Endothelial cell of umbilical vein (primary cell): Measurements from ENCODE around the gene RGS7. TPM values are rescaled to one million over a fixed set of nuclear protein-coding genes. Genes with fewer than 3 reads are reported as not detected.

ENCODE experiments used
- BruUV-seq: library from RNA; stranded (reverse); fragments of 400-500 nt; replicated peaks from 2 replicates; lab custom pipeline; 2021; lab: Mats Ljungman, UMichigan
- CTCF ChIA-PET: fragments of 300-600, 350-600 bp; sonication (Branson Sonifier 250); formaldehyde crosslinking; loops from one replicate; lab custom pipeline; 2021; ENCODE audit warnings: antibody characterized with exemption, inconsistent platforms; lab: Charles Lee
- POLR2A ChIA-PET: fragments of 300-600, 350-600 bp; sonication (Branson Sonifier 250); formaldehyde crosslinking; loops from one replicate; lab custom pipeline; 2021; ENCODE audit warnings: antibody characterized with exemption, inconsistent platforms; lab: Charles Lee
- DNase-seq: peaks from one replicate; pipeline ENCODE4 v3.0.0-alpha.2; 2011; ENCODE audit warnings: low read depth, low spot score
- FAIRE-seq: peaks from 2 replicates; lab custom pipeline; 2011; peaks lifted over from hg19 to GRCh38; lab: Jason Lieb, UNC
- H2AFZ ChIP-seq: 2 replicates; pipeline ENCODE4 v1.6.0; 2012; ENCODE audit warnings: low read depth, low read length, control low read depth, inconsistent platforms
- H3K27ac ChIP-seq: 2 replicates; pipeline ENCODE4 v1.5.1; 2011; ENCODE audit warnings: low read depth, mild to moderate bottlenecking, control low read depth, low read length, moderate library complexity; ENCODE audit not compliant: insufficient read depth
- H3K27me3 ChIP-seq, 2 experiments: 2 replicates each; pipeline versions ENCODE4 v1.6.0 to v1.6.1; 2011; ENCODE audit warnings: low read length in 2 of 2, mixed read lengths in 1 of 2; ENCODE audit not compliant: control insufficient read depth in 2 of 2, insufficient read depth in 2 of 2
- H3K36me3 ChIP-seq, 2 experiments: 2 replicates in 1 of 2; 3 replicates in 1 of 2; pipeline ENCODE4 v1.5.1; 2011; ENCODE audit warnings: low read length in 2 of 2, mild to moderate bottlenecking in 1 of 2, moderate library complexity in 1 of 2; ENCODE audit not compliant: control insufficient read depth in 2 of 2, insufficient read depth in 2 of 2; ENCODE audit errors: extremely low read depth in 1 of 2
- H3K4me1 ChIP-seq: 3 replicates; pipeline ENCODE4 v1.5.1; 2011; ENCODE audit warnings: mild to moderate bottlenecking, low read length; ENCODE audit not compliant: control insufficient read depth, insufficient read depth; ENCODE audit errors: extremely low read depth
- H3K4me2 ChIP-seq: 2 replicates; pipeline ENCODE4 v1.6.1; 2011; ENCODE audit warnings: low read length, control low read depth, mixed read lengths; ENCODE audit not compliant: insufficient read depth
- H3K4me3 ChIP-seq, 3 experiments: fragments of 200-600 bp in 1 of 3; sonication (generic), shearing (Covaris generic) in 1 of 3; replicated peaks in 1 of 3; 2 replicates each; pipeline ENCODE4 v1.5.1; 2011 to 2016; ENCODE audit warnings: control low read depth in 3 of 3, low read length in 3 of 3, mild to moderate bottlenecking in 2 of 3, inconsistent platforms in 1 of 3, low read depth in 1 of 3, moderate library complexity in 1 of 3; ENCODE audit not compliant: insufficient read depth in 1 of 3
- H3K79me2 ChIP-seq: 2 replicates; pipeline ENCODE4 v1.6.0; 2012; ENCODE audit warnings: low read length, inconsistent platforms; ENCODE audit not compliant: control insufficient read depth, insufficient read depth
- H3K9ac ChIP-seq: replicated peaks from 2 replicates; pipeline ENCODE3; 2011; ENCODE audit warnings: low read length, control low read depth; ENCODE audit not compliant: insufficient read depth; ENCODE audit errors: extremely low read depth
- H3K9me1 ChIP-seq: replicated peaks from 3 replicates; pipeline ENCODE4 v1.6.0; 2011; ENCODE audit warnings: mild to moderate bottlenecking, low read length; ENCODE audit not compliant: control insufficient read depth, insufficient read depth; ENCODE audit errors: extremely low read depth
- H3K9me3 ChIP-seq: replicated peaks from 2 replicates; pipeline ENCODE4 v1.5.1; 2012; ENCODE audit warnings: low read length, inconsistent platforms; ENCODE audit not compliant: control insufficient read depth, insufficient read depth
- H4K20me1 ChIP-seq: replicated peaks from 2 replicates; pipeline ENCODE3; 2011; ENCODE audit warnings: mild to moderate bottlenecking, low read length; ENCODE audit not compliant: control insufficient read depth, insufficient read depth; ENCODE audit errors: extremely low read depth
- EZH2 ChIP-seq: IDR thresholded peaks from 2 replicates; pipeline ENCODE4 v1.6.1; 2012; ENCODE audit warnings: borderline replicate concordance, low read depth, mild to moderate bottlenecking, moderate library complexity, low read length, inconsistent platforms; ENCODE audit not compliant: severe bottlenecking
- FOS ChIP-seq: IDR thresholded peaks from 2 replicates; pipeline ENCODE4 v1.6.1; 2011; ENCODE audit warnings: mild to moderate bottlenecking, low read length, moderate library complexity, borderline replicate concordance; ENCODE audit not compliant: insufficient read depth
- GATA2 ChIP-seq: IDR thresholded peaks from 2 replicates; pipeline ENCODE4 v1.7.0; 2011; ENCODE audit warnings: low read depth, mild to moderate bottlenecking, moderate library complexity, mixed read lengths, low read length; ENCODE audit not compliant: insufficient read length, insufficient read depth
- JUN ChIP-seq: IDR thresholded peaks from 2 replicates; pipeline ENCODE4 v1.6.1; 2011; ENCODE audit warnings: borderline replicate concordance, low read depth; ENCODE audit not compliant: insufficient read length, insufficient read depth
- MYC ChIP-seq: IDR thresholded peaks from one replicate; pipeline ENCODE4 v1.6.1; 2011; ENCODE audit warnings: mild to moderate bottlenecking, low read depth, low read length
- POLR2A ChIP-seq: IDR thresholded peaks from 2 replicates; pipeline ENCODE4 v1.6.1; 2012; ENCODE audit warnings: low read depth, mild to moderate bottlenecking, control low read depth, low read length
- POLR2AphosphoS5 ChIP-seq: IDR thresholded peaks from 2 replicates; pipeline ENCODE4 v1.6.1; 2012; ENCODE audit warnings: low read depth, mild to moderate bottlenecking, control low read depth, low read length, moderate library complexity; ENCODE audit not compliant: insufficient read depth
- dilution Hi-C: fragments of 300-500 bp; cut with MboI; formaldehyde crosslinking; loops from one replicate; pipeline ENCODE4 v1.15.0; 2019; ENCODE audit warnings: low sequenced_read_pairs; ENCODE audit not compliant: extremely low pct_ligation_motif_present
- intact Hi-C: fragments of 100-400 bp; cut with micrococcal nuclease; formaldehyde crosslinking; loops from one replicate; pipeline ENCODE4 v1.10.0; 2022
- polyA plus RNA-seq, 4 experiments: library from polyadenylated mRNA; depleted of rRNA in 3 of 4; stranded (reverse) in 3 of 4; unstranded in 1 of 4; fragments of >200 nt; gene quantifications; 2 replicates each; pipeline versions ENCODE4 v1.2.1 to v1.2.3, GENCODE V29; 2011 to 2012; ENCODE audit warnings: missing spikeins in 1 of 4
- total RNA-seq: library from RNA; stranded (reverse); gene quantifications from 2 replicates; pipeline ENCODE4 v1.2.3, GENCODE V29; 2021
- TF ChIP-seq, protein P1 (sequence below), 2 donors: IDR thresholded peaks; 1 replicate in 1 of 2; 2 replicates in 1 of 2; pipeline ENCODE4 v1.5.1; 2011; ENCODE audit warnings: low read length in 2 of 2, mild to moderate bottlenecking in 2 of 2, moderate library complexity in 2 of 2, control low read depth in 1 of 2, inconsistent platforms in 1 of 2, low read depth in 1 of 2; ENCODE audit not compliant: insufficient read depth in 1 of 2; ENCODE audit errors: extremely low read depth in 1 of 2
- TF ChIP-seq, protein P2 (sequence below): IDR thresholded peaks from 2 replicates; pipeline ENCODE4 v1.6.1; 2011; ENCODE audit not compliant: insufficient read depth, insufficient read length

Gene RGS7
- total and polyA plus RNA-seq, 2 donors (not counting 3 experiments of a cell fraction or from before 2014, with no cell fraction given), result 0.43 to 0.44 TPM

DNA sequence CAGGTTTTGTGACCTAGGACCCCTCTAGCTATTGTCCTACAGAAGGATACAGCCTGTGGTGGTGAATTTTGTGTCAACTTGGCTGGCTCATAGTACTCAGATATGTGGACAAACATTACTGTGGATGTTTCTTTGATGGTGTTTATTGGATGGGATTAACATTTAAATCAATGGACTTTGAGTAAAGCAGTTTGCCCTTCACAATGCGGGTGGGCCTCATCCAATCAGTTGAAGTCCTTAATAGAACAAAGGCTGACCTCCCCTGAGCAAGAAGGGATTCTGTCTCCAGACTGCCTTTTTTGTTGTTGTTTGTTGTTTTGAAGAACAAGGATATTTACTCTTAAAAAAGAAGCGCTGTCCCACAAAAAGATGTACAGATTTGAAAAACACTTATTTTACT, 535.1 kb downstream of the RGS7 start:
- FAIRE-seq (no peak), DNase-seq (no peak)
- Histone ChIP-seq H3K27ac (no peak overlapping the region), H4K20me1 (no peaks in the 10 kb centered on the region), H3K9me3 (no peaks in the 10 kb centered on the region), H3K9ac (no peak overlapping the region), H3K4me1 (no peaks in the 10 kb centered on the region), H3K4me2 (no peak overlapping the region), H2AFZ (no peak overlapping the region), H3K79me2 (no peaks in the 10 kb centered on the region), H3K9me1 (no peaks in the 10 kb centered on the region), H3K4me3 (no peak overlapping the region), H3K36me3 (no peaks in the 10 kb centered on the region), H3K27me3 (no peaks in the 10 kb centered on the region)
- ChIA-PET CTCF (interaction anchor here (1.2 kb wide), 1 partner anchor 10 kb away, joined by 4 read pairs; no protein-coding TSS in a partner anchor), POLR2A (no interaction called here)
- no peak for TF ChIP-seq FOS
- no peak for TF ChIP-seq GATA2
- BruUV-seq, result no TSS peak
- intact Hi-C loops (no loop called here), dilution Hi-C loops (no loop called here)

DNA sequence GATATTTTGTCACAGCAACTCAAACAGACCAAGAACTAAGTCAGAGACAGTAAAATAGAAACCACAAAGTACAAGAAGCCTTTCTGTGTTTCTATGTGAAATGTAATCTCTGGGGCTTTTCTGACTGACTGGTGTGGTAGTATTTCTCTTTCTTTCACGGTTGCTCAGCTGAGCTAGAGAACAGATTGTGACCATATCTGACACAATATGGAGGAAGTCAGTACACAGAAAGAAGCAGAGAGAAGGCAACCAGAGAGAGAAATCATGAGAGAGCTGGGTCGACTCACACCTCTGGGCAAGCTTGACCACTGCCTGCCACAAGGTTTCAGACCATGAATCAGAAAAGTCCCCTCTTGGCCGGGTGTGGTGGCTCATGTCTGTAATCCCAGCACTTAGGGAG, 536.2 kb downstream of the RGS7 start:
- Histone ChIP-seq H3K9me3 (no peaks in the 10 kb centered on the region), H3K27ac (no peak overlapping the region), H3K4me1 (no peaks in the 10 kb centered on the region), H3K9me1 (no peaks in the 10 kb centered on the region), H2AFZ (no peak overlapping the region), H4K20me1 (no peaks in the 10 kb centered on the region), H3K4me2 (no peak overlapping the region), H3K36me3 (no peaks in the 10 kb centered on the region), H3K79me2 (no peaks in the 10 kb centered on the region), H3K27me3 (no peaks in the 10 kb centered on the region), H3K9ac (no peak overlapping the region), H3K4me3 (no peak overlapping the region)
- BruUV-seq, result no TSS peak
- POLR2A ChIA-PET, result no interaction called here
- TF ChIP-seq POLR2AphosphoS5, result no peak
- TF ChIP-seq FOS, result no peak
- TF ChIP-seq MYC, result no peak
- TF ChIP-seq POLR2A, result no peak
- TF ChIP-seq, protein P1, sequence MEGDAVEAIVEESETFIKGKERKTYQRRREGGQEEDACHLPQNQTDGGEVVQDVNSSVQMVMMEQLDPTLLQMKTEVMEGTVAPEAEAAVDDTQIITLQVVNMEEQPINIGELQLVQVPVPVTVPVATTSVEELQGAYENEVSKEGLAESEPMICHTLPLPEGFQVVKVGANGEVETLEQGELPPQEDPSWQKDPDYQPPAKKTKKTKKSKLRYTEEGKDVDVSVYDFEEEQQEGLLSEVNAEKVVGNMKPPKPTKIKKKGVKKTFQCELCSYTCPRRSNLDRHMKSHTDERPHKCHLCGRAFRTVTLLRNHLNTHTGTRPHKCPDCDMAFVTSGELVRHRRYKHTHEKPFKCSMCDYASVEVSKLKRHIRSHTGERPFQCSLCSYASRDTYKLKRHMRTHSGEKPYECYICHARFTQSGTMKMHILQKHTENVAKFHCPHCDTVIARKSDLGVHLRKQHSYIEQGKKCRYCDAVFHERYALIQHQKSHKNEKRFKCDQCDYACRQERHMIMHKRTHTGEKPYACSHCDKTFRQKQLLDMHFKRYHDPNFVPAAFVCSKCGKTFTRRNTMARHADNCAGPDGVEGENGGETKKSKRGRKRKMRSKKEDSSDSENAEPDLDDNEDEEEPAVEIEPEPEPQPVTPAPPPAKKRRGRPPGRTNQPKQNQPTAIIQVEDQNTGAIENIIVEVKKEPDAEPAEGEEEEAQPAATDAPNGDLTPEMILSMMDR (IDR thresholded peaks at IDR 0.05; ENCODE audit: extremely low read depth in 1 of 2, insufficient read depth in 1 of 2, low read depth in 1 of 2, low read length in 2 of 2), result no peak
- TF ChIP-seq, protein P2, sequence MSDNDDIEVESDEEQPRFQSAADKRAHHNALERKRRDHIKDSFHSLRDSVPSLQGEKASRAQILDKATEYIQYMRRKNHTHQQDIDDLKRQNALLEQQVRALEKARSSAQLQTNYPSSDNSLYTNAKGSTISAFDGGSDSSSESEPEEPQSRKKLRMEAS, result no peak
- TF ChIP-seq JUN, result no peak
- TF ChIP-seq GATA2, result no peak
- no peak for TF ChIP-seq EZH2
- dilution Hi-C loops (no loop called here), intact Hi-C loops (no loop called here)
- DNase-seq, result no peak
- CTCF ChIA-PET, result interaction anchor here (1.1 kb wide), 1 partner anchor 33 kb away, joined by 3 read pairs; no protein-coding TSS in a partner anchor
- no peak for FAIRE-seq
